Endometrial microvascular endothelial cells (primary cell): ENCODE results near the gene C2orf15. TPM values are rescaled to one million over a fixed set of nuclear protein-coding genes. Genes with fewer than 3 reads are reported as not detected.
"Not testable (repeated sequence)": the region's sequence is repeated elsewhere in the genome, so short reads cannot be mapped to it uniquely, and the experiment has no call there.

Experiments
- in situ Hi-C: cut with HindIII; loops from 2 replicates; pipeline ENCODE4 v1.10.0; 2017; ENCODE audit warnings: low sequenced_read_pairs, low pct_unique_long_range_greater_than_20kb; ENCODE audit errors: inconsistent ontology term
- total RNA-seq: library from RNA; depleted of rRNA; stranded (reverse); fragments of >200 nt; gene quantifications from one replicate; pipeline ENCODE4 v1.2.3, GENCODE V29; 2015; ENCODE audit errors: inconsistent ontology term

C2orf15 gene, protein sequence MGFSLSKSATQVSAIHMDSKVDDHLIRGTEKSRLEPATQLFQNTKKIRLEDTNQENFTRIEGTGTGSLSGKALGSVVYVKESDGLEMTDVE
- 1.1 TPM for total RNA-seq

DNA sequence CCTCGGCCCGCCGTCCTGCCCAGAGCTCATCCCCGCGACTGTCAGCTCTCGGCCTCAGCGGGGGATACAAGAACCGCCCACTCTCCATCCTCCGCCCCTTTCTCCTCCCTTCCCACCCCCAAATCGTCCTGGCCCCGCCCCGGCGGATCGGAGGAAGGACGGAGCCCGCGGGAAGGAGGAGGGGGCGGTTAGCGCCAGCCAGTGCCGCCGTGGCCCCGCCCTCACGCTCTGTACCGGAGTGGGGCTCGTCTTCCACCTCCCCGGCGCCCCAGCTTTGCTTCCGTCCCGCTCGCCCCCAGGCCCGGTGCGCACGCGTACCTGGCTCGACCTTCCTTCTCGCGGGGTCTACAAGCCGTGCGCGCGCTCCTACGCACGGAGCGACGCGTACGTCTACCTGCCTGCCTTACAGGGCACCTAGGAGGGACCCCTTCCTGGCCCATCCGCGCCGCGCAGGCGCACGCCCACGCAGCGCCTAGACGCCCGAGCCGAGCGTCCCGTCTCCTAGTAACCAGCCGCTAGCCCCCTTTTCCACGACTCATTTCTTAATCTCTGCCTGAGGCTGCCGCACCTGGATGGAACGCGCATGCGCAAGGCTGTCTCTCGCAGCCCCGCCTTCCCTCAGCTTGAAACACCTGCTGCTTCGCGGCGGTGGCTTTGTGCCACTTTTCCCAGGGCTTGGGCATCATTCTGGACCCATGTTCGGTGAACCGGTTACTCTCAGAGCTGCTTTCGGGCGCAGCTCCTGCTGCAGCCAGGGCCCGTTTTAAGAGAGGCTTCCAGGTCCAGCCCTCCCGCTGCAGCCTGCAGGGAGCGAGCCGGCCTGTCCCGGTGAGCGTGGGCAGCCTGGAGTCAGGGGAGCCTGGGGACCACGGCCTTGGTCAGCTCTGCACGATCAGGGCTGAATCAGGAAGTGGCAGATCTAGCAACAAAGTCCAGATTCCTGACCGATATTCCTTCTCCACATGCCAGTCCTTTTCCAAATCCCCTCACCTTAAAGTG lies at the start of gene C2orf15:
C2orf15 (plus strand) TSS at position 598 of the 999 bp plus-strand sequence. CDS start 8,852 bp downstream, outside the sequence.
- in situ Hi-C loops: no loop called here

DNA sequence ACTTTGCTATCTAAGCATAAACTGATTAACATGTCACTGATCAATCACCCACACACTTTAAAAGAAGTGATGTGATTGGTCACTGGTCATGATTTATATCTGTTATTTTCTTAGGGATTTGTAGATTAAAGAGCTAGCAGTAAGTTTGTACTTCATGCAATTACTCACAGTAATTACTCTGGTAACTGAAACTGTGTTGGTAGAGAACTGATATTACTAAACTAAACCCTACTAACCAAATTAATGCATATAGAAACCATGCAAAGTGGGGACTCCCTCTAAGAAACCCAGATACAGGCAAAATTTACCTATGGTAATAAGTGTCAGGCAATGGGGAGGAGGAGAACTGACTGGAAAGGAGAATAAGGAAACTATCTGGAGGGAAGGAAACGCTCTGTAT lies 44.8 kb upstream of the C2orf15 start:
- in situ Hi-C loops: no loop called here

DNA sequence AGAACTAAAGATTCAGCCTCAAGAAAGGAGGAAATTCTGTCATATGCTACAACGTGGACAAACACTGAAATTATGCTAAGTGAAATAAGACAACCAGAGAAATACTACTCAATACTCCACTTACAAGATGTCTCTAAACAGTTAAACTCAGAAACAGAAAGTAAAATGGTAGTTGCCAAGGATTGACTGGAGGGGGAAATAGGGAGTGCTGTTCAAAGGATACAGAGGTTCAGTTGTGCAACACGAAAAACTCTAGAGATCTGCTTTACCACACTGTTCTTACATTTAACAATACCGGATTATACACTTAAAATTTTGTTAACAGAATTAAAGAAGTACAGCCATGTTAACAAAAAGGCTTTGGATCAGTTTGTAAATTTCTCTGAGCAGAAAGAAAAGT lies 39.8 kb upstream of the C2orf15 start:
- in situ Hi-C loops: no loop called here

DNA sequence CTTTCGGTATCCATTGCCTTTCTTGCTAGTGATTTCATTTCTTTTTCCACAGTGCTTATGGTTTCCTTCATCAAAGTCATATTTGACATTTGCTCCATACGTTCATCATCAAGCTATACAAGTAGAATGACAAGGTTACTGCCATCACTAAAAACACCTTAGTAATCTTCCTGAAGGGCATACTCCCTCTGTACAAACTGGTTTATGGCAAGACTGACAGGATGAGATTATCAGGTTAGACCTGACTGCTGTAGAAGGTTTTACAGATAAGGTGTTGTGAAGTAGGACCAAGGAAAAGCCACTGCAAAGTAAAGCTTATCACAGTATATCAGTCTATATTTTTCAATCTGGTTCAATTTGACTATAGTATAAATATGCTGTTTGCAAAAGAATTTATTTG lies 37.5 kb upstream of the C2orf15 start:
- in situ Hi-C loops: no loop called here

DNA sequence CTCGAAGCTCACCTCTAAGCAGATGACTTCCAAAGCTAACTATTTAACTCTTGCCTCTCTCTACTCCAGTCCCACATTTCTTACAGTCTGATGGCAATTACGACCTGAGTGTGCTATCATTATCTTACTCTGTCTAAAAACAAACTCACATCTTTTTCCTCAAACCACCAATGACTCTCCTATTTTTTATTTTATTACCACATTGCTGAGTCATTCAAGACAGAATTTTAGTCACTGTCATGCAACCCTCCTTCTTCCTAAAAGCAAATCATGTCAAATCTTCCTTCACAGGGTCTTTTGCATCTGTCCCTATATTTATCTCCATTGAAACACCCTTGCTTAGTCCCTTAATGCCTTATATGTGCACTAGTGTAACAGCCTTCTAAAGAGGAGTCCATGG lies 34.6 kb upstream of the C2orf15 start:
- in situ Hi-C loops: no loop called here

DNA sequence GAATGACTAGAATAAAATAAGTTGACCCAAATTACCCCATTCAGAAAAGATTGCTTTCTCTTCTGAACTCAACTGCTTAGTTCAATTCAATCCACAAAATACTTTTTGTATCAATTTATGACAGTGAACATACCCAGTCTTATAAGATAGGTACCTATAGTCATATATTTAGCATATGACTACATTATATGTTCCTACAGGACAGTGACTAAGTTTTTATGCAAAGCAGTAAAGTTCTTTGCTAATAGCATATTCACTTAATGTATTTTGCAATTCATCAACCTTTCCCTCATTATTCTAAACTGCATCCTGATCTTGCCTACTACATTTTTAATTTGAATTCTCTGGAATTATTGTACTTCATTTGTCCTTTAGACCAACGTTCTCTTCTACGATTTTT lies 30.3 kb upstream of the C2orf15 start:
- in situ Hi-C loops: no loop called here

DNA sequence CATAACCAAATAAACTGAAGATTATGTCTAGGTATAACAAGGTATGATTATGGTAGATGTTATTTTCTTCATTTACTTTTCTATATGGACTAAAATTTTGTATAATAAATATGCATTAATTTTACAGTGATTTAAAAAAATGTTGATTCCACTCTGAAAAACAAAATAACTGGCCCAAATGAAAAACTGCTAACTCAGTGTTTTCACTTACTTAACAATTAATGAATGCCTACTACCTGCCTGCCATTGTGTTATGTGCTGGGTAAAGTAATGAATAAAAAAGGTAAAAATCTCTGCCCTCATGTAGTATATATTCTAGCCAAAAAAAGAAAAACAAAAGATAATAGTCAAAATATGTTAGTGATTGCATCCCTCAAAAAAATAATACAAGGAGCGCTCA lies 29.6 kb upstream of the C2orf15 start:
- in situ Hi-C loops: no loop called here

DNA sequence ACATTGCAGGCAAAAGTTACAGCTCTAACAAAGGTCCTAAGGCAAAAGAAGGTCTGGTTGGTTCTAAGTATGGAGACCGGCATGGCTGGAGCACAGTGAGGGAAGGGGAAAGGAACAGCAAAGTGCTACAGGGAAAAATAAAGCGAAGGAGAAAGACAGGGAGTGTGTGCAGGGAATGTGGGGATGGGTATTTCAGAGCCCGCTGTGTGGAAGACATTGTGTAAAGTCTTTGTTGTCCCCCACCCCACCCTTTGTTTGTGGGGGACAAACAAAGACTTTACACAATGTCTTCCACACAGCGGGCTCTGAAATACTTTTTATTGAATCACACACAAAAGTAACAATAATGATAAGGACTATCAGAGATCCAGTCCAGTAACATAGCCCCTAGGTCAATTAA lies 28.9 kb upstream of the C2orf15 start:
- in situ Hi-C loops: no loop called here

DNA sequence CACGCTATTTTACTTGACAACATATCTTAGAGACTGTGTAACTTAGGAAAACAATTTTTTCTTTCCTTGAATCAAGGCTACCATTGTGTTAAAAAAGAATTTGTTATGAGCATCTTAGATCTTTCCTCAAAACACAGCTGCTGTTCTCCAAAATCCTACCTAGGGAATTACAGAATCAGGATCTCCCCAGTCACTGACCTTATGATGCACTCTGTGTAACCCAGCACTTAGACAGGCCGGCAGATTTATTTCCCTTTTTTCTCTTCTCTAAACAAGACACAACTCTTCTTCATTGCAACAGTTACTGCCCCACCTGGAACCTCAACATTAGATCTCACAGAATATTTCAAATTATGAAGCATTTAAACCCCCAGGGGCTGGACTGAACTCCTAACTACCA lies 13.5 kb upstream of the C2orf15 start:
- in situ Hi-C loops: no loop called here

DNA sequence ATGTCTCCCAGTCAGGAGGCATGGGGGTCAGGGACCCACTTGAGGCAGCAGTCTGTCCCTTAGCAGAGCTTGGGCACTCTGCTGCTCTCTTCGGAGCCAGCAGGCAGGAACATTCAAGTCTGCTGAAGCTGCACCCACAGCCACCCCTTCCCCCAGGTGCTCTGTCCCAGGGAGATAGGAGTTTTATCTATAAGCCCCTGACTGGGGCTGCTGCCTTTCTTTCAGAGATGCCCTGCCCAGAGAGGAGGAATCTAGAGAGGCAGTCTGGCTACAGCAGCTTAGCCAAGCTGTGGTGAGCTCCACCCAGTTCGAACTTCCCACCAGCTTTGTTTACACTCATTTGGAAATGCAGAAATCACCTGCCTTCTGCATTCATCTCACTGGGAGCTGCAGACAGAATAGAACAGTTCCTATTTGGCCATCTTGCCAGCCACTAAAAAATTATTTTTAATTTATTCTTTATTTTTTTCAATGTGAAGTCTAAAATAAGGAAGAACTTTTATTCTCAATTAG lies 6.4 kb upstream of the C2orf15 start:
- in situ Hi-C loops: not testable (repeated sequence)

DNA sequence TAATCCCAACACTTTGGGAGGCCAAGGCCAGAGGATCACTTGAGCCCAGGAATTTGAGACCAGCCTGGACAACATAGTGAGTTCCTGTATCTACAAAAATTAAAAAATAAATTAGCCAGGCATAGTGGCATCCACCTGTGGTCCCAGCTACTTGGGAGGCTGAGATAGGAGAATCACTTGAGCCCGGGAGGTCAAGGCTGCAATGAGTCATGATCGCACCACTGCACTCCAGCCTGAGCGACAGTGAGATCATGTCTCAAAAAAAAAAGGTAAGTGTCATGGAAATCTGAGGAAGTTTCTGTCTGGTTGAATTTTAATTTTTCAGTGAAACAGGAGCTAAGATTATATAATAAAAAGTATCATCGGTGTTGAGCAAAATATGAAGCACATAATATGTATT lies 2.5 kb upstream of the C2orf15 start:
- in situ Hi-C loops: no loop called here

DNA sequence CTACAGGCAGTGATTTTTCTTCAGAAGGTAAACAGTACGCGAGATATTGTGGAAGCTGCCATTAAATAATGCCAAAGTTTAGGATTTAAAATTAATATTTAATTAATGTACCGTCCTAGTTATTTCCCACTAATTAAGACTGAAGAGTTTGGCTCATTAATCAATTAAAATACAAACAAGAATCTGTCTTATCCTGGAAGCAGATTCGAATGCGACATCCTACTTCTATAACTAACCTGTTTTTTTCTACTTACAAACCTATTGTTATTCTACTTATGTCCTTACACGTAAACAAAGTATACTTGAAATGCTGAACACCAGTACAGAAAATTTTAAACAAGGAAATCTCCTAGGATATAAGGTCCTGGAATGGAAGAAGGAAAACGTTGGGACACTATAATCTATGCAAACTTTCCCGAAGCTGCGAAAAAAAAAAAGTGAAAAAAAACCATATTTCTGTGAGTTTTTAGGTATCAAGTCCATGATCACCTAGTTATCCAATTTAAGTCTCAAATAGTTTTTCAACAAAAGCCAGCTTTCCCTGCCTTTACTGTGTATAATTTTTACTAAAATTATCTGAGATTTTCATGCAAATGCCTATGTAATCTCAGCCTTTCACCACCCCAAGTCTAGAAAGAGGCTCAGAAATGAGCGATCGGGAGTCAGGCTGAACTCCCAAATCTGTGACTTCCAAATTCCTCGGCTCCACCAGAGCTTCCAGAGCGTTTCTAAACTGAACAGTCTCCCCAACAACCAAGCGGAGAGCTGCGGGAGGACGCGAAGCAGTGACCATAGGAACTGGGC lies 1.2 kb upstream of the C2orf15 start:
- in situ Hi-C loops: no loop called here

DNA sequence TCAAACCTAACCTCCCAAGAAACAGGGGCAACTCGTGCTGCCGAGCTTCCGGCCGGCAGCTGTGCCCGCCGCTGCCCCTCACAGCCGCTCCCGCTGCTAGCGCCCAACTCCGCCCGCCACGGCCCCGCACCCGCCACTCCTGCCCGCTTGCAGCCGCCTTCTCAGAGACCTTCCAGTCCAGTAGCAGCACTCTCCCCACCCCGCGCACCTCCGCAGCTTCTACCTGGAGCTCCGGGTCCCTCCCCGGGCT lies 722 bp upstream of the C2orf15 start:
- in situ Hi-C loops: no loop called here

DNA sequence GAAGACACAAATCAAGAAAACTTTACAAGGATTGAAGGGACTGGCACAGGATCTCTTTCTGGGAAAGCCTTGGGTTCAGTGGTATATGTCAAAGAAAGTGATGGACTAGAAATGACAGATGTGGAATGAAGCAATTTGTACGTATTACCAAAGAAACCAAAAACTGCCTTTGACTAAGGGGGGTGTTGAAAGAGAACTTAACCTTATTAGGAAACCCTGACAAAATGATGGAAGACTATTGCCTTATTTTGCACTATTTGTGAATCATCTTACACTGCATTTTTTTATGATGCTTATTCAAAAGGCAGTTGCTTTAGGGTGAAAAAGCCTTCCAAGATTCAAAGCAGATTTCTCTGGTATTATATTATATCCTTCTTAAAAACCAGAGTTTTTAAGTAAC lies 9.2 kb downstream of the C2orf15 start:
- in situ Hi-C loops: no loop called here

DNA sequence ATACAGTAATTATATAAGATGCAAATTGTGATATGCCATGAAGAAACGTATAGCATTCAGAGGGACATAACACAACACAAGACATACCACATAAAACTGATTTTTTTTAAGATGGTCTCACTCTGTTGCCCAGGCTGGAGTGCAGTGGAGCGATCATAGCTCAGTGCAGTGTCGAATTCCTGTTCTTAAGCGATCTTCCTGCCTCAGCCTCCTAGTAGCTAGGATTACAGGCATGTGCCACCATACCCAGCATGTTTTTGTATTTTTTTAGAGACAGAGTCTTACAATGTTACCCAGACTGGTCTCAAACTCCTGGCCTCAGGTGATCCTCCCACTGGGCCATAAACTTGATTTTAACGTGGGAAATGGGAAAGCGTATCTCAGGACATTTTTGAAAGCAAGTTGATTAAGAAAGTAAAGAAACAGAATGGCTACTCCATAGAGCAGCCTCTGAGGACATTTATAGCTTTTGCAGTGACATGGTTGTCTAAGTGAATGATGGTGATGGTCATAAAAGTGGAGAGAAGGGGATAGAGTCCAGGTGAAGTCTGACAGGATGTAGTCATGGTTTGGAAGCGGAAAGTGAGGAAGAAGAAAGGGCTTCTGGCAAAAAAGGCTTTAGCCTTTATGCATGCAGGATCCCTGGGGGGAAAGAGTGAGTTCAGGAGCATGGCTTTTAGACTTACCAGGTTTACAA lies 10.8 kb downstream of the C2orf15 start:
- in situ Hi-C loops: no loop called here

DNA sequence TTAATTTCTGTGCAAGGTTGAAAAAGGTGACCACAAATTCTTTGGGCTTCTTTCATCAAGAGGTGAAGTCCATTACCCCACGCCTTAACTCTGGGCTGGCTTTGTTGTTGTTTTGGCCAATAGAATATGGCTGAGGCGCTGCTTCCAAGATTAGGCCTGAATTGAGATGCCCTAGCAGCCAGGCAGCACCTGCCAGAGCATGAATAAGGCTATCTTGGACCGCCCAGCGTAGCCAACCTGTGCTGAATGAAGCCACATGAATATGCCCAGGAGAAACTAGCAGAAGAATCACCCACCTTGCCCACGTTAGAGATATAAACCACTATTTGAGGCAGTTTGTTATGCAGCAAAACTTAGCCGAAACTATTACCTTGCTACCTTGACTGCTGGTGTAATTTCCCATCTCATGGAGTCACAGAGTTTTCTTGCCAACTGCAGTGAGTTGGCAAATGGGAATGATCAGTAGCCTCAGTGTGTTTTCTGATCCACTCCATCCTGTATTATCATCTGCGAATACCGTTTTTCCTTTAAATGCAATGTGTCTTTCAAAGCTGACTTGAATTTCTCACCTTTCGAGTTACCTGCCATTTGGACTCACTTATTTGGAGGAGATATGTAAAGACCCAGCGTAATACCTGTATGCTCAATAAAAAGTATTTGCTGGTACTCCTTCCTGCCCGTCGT lies 12.6 kb downstream of the C2orf15 start:
- in situ Hi-C loops: no loop called here

DNA sequence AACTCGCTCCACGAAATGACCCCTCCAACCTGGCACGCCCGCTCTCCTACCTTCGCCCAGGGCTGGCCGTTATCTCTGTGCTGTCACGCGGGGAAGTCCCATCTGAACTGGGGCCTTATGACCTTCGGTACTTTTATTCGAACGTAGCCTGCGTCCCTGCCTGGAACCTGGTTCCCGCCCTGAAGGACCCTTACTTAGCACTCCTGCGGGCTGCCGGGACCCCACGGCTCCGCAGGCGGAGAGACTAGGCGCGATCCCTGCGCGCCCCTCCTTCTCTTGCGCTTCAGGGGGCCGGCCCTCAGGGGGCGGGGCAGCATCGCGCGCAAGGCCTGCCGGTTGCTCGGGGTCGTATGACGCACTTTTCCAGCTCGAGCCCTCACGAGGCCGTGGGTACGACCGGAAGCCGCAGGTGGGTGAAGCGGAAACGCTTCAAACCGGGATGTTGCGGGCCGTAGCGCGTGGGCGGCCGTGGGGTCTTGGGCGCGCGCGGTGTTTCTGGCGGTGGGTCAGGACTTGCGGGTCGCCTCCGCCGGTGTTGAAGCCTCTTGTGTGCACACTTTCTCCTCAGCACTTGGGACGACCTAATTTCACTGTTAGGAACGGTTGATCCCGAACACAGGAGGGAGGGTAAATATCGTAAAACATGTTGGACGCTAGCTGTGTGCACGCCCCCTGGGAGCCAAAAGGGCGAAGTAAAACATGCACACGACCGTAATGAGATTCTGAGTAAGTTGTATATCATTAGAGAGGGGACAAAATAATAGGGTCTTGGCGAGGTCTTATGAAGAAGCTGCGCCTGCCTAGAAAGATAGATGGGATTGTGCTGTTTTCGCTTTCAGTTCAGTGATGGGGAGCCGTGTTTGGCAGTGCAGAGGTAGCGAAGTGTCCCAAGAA lies 13.4 kb downstream of the C2orf15 start, which contains the start of the genes LIPT1 and TSGA10:
LIPT1 (plus strand) TSS at position 325 of the 894 bp plus-strand sequence. CDS start 6,991 bp downstream, outside the sequence.
TSGA10 (minus strand) TSS at position 300 of the 894 bp plus-strand sequence. CDS start 45,503 bp downstream, outside the sequence.
- in situ Hi-C loops: no loop called here
